Lung (tissue), 12 donors: Measurements from ENCODE around the gene STK25. TPM values are rescaled to one million over a fixed set of nuclear protein-coding genes. Genes with fewer than 3 reads are reported as not detected.

Source experiments
- ATAC-seq: fragments of 200-7000 bp; cut with Tn5 transposase; one replicate; pipeline ENCODE4 v1.9.1; 2020; ENCODE audit warnings: moderate number of reproducible peaks; ENCODE audit not compliant: insufficient read depth, low FRiP score
- DNase-seq, 3 donors: peaks; one replicate each; pipeline ENCODE4 v3.0.0-alpha.2; 2013 to 2017
- H3K27ac ChIP-seq, 2 donors: one replicate each; pipeline ENCODE4 v1.5.1; 2013; ENCODE audit warnings: mild to moderate bottlenecking in 2 of 2, moderate library complexity in 2 of 2, control low read depth in 1 of 2, inconsistent platforms in 1 of 2, low read depth in 1 of 2, low read length in 1 of 2
- H3K27me3 ChIP-seq, 3 donors: one replicate each; pipeline ENCODE4 v1.5.1; 2013; ENCODE audit warnings: low read length in 2 of 3; ENCODE audit not compliant: control insufficient read depth in 3 of 3, insufficient read depth in 3 of 3
- H3K36me3 ChIP-seq, 4 donors: one replicate each; pipeline ENCODE4 v1.5.1; 2013; ENCODE audit warnings: low read length in 4 of 4, mild to moderate bottlenecking in 1 of 4, moderate library complexity in 1 of 4; ENCODE audit not compliant: control insufficient read depth in 4 of 4, insufficient read depth in 4 of 4
- H3K4me1 ChIP-seq, 5 donors: one replicate each; pipeline ENCODE4 v1.5.1; 2013; ENCODE audit warnings: low read length in 5 of 5, mild to moderate bottlenecking in 2 of 5, moderate library complexity in 1 of 5; ENCODE audit not compliant: control insufficient read depth in 5 of 5, insufficient read depth in 5 of 5
- H3K4me3 ChIP-seq: one replicate; pipeline ENCODE4 v1.5.1; 2013; ENCODE audit warnings: mild to moderate bottlenecking, control low read depth, moderate library complexity
- H3K9ac ChIP-seq, 2 donors: one replicate each; pipeline ENCODE4 v1.5.1; 2013; ENCODE audit warnings: low read length in 2 of 2, control low read depth in 1 of 2; ENCODE audit not compliant: insufficient read depth in 1 of 2
- H3K9me3 ChIP-seq, 4 donors: one replicate each; pipeline ENCODE4 v1.5.1; 2013; ENCODE audit warnings: low read length in 3 of 4, mild to moderate bottlenecking in 1 of 4, moderate library complexity in 1 of 4; ENCODE audit not compliant: control insufficient read depth in 4 of 4, insufficient read depth in 3 of 4
- CTCF ChIP-seq: IDR thresholded peaks from 2 replicates; pipeline ENCODE4 v1.5.1; 2012; ENCODE audit warnings: mild to moderate bottlenecking; ENCODE audit errors: control extremely low read depth, extremely low read depth
- WGBS, 2 donors: extraction: QIAGEN DNeasy Blood & Tissue Kit; methylation state at CpG; one replicate each; pipeline ENCODE4 v1.1.7; 2013; 5-methylcytosine and 5-hydroxymethylcytosine counted together
- polyA plus RNA-seq, 2 donors: library from polyadenylated mRNA; stranded (reverse); fragments of 200-250 nt; gene quantifications; one replicate each; pipeline ENCODE4 v1.2.1, GENCODE V29; 2013
- total RNA-seq, 2 donors: library from RNA; depleted of rRNA in 1 of 2; stranded (reverse); fragments of >200 nt in 1 of 2; gene quantifications; one replicate each; pipeline ENCODE4 v1.2.1, GENCODE V29; 2014 to 2021
- donor health status: control.
- donor health status: control.
- donor health status: Bipolar disorder and iron deficiency.
- donor health status: healthy.
- donor health status: DM: yes; HTN: yes; CAD: no.

Gene STK25
- total and polyA plus RNA-seq, 4 donors = 126 to 182 (median 136) TPM

GRCh38 chr2:241554610-241555322 is 46.4 kb upstream of the STK25 start:
- Histone ChIP-seq H3K36me3 (no peaks in the 10 kb centered on the region), H3K4me3 (no peak overlapping the region), H3K9ac (no peak overlapping the region), H3K27ac (peak overlapping the region in 1 of 2 donors; percentile 2), H3K27me3 (no peaks in the 10 kb centered on the region), H3K9me3 (peaks cover 0 to 2% (median 0%) of the 10 kb centered on the region in 4 donors), H3K4me1 (peaks cover 0 to 31% (median 11%) of the 10 kb centered on the region in 5 donors)
- WGBS, 2 donors = 69 to 88% methylated on average over 7 of the region's 7 CpGs
- no peak for DNase-seq
- no peak for TF ChIP-seq CTCF
- no peak for ATAC-seq

GRCh38 chr2:241553981-241554380 is 45.6 kb upstream of the STK25 start:
- Histone ChIP-seq H3K9me3 (peaks cover 0 to 2% (median 0%) of the 10 kb centered on the region in 4 donors), H3K9ac (no peak overlapping the region), H3K27me3 (no peaks in the 10 kb centered on the region), H3K4me3 (no peak overlapping the region), H3K27ac (no peak overlapping the region), H3K4me1 (peaks cover 0 to 35% (median 11%) of the 10 kb centered on the region in 5 donors), H3K36me3 (no peaks in the 10 kb centered on the region)
- no peak for ATAC-seq
- no peak for DNase-seq
- 68 to 70% methylated on average over 6 of the region's 6 CpGs for WGBS, 2 donors
- TF ChIP-seq CTCF = no peak

GRCh38 chr2:241553512-241553830 is 45.1 kb upstream of the STK25 start:
- 67 to 83% methylated on average over 12 of the region's 12 CpGs for WGBS, 2 donors
- Histone ChIP-seq H3K4me3 (no peak overlapping the region), H3K9me3 (peaks cover 0 to 2% (median 0%) of the 10 kb centered on the region in 4 donors), H3K27ac (no peak overlapping the region), H3K9ac (no peak overlapping the region), H3K36me3 (no peaks in the 10 kb centered on the region), H3K27me3 (no peaks in the 10 kb centered on the region), H3K4me1 (peaks cover 0 to 35% (median 11%) of the 10 kb centered on the region in 5 donors)
- DNase-seq = no peak
- no peak for ATAC-seq
- TF ChIP-seq CTCF = no peak
